ENCODE data around the gene PUSL1. TPM values are rescaled to one million over a fixed set of nuclear protein-coding genes. Genes with fewer than 3 reads are reported as not detected.

PUSL1 gene
- total and polyA plus RNA-seq, 2 experiments from 2014 or later: 41.5 to 55.8 TPM

- no peak overlapping the region for H3K27ac ChIP-seq (ENCODE audit: low read depth)
- H3K9me3 Mint-ChIP-seq: no peaks in the 10 kb centered on the region
- peaks cover 71% of the 10 kb centered on the region for H3K36me3 Mint-ChIP-seq (ENCODE audit: low read depth)
- H3K27me3 Mint-ChIP-seq (ENCODE audit: insufficient read depth, low read depth, poor library complexity): peaks cover 19% of the 10 kb centered on the region
- H3K4me1 Mint-ChIP-seq: peaks cover 22% of the 10 kb centered on the region
- no peak overlapping the region; the same call in 1 of the 2 replicates for H3K27ac Mint-ChIP-seq
- H3K4me3 ChIP-seq: no peak overlapping the region
- no peak overlapping the region for H3K4me2 ChIP-seq
- H3F3A ChIP-seq (replicated peaks; ENCODE audit: low read depth): 0 out of 2 replicates have a peak, but pooled peaks cover 13% of the 10 kb centered on the region
- peaks cover 28% of the 10 kb centered on the region for H3K79me2 ChIP-seq (replicated peaks; ENCODE audit: insufficient read depth)
- H2AFZ ChIP-seq: no peak overlapping the region
- peaks cover 27% of the 10 kb centered on the region for H4K20me1 ChIP-seq (replicated peaks; ENCODE audit: insufficient read depth)
- H3K36me3 ChIP-seq (ENCODE audit: insufficient read depth): peaks cover 20% of the 10 kb centered on the region; the same call in 1 of the 2 replicates
- no peak for DNase-seq (ENCODE audit: low spot score)
- no peak for ATAC-seq
- H3K4me1 ChIP-seq (ENCODE audit: insufficient read depth): peaks cover 9% of the 10 kb centered on the region
- no peaks in the 10 kb centered on the region for H3K9me2 ChIP-seq (ENCODE audit: insufficient read depth)
- TF ChIP-seq ZNF462 (CRISPR knock-in tag; IDR thresholded peaks at IDR 0.05) (no peak), CTCF (conservative IDR thresholded peaks at IDR 0.05; ENCODE audit: low read depth in 2 of 2) (no peak), STAT1 (IDR thresholded peaks at IDR 0.05; ENCODE audit: unreplicated experiment) (no peak), POLR2AphosphoS5 (IDR thresholded peaks at IDR 0.05; ENCODE audit: low read depth) (no peak), EZH2 (IDR thresholded peaks at IDR 0.05; ENCODE audit: low read depth, unreplicated experiment) (no peak), EZH2phosphoT487 (IDR thresholded peaks at IDR 0.05; ENCODE audit: unreplicated experiment) (no peak), ETS1 (IDR thresholded peaks at IDR 0.05) (no peak), ZNF114 (CRISPR knock-in tag; IDR thresholded peaks at IDR 0.05) (no peak), REST (IDR thresholded peaks at IDR 0.05; ENCODE audit: unreplicated experiment) (no peak), ZNF331 (CRISPR knock-in tag; IDR thresholded peaks at IDR 0.05; ENCODE audit: low read depth) (no peak), JUNB (IDR thresholded peaks at IDR 0.05; ENCODE audit: unreplicated experiment) (no peak), NANOG (IDR thresholded peaks at IDR 0.05; ENCODE audit: borderline replicate concordance) (no peak), CREB1 (CRISPR knock-in tag; IDR thresholded peaks at IDR 0.05; ENCODE audit: low read depth) (no peak)
- H3K4me3 Mint-ChIP-seq: no peak overlapping the region
- H3K27me3 ChIP-seq (ENCODE audit: insufficient read depth): no peaks in the 10 kb centered on the region
Observed at GRCh38 chr1:1259951-1260600, 48.3 kb upstream of the PUSL1 start.

Data from GM23338 (cell line).